GM18499 (cell line): Measurements from ENCODE around the gene CNOT6L.

ENCODE experiments used
- ATAC-seq: cut with Tn5 transposase; IDR thresholded peaks from one replicate; pipeline ENCODE4 v1.9.1; 2021; ENCODE audit warnings: moderate number of reproducible peaks; ENCODE audit not compliant: insufficient read depth, unreplicated experiment

Gene CNOT6L

GRCh38 chr4:77818602-77819403, at the start of gene CNOT6L:
TSS of gene CNOT6L (minus strand) at chr4:77819368. CDS start at chr4:77819308, 60 bp downstream.
- no peak for ATAC-seq

- no peak for ATAC-seq
Measured at GRCh38 chr4:77865259-77865658, 46.1 kb upstream of the CNOT6L start.

- ATAC-seq = peak; percentile 1
Measured at GRCh38 chr4:77863341-77863740, 44.2 kb upstream of the CNOT6L start.

GRCh38 chr4:77862478-77863216, 43.5 kb upstream of the CNOT6L start, which contains the start of gene MRPL1:
TSS of gene MRPL1 (plus strand) at chr4:77862830. CDS start at chr4:77862849, 19 bp downstream.
- peak; percentile 78 for ATAC-seq

- ATAC-seq = no peak
Measured at GRCh38 chr4:77861495-77861894, 42.3 kb upstream of the CNOT6L start.

- ATAC-seq = no peak
Measured at GRCh38 chr4:77859256-77859655, 40.1 kb upstream of the CNOT6L start.

GRCh38 chr4:77856152-77856551, 37.0 kb upstream of the CNOT6L start:
- no peak for ATAC-seq

GRCh38 chr4:77854431-77855111, 35.4 kb upstream of the CNOT6L start:
- ATAC-seq = no peak

- peak; percentile 68 for ATAC-seq
Measured at GRCh38 chr4:77852892-77853495, 33.8 kb upstream of the CNOT6L start.

- ATAC-seq = no peak
Measured at GRCh38 chr4:77849278-77849965, 30.3 kb upstream of the CNOT6L start.

- no peak for ATAC-seq
Measured at GRCh38 chr4:77848508-77848907, 29.3 kb upstream of the CNOT6L start.

GRCh38 chr4:77845929-77846328, 26.8 kb upstream of the CNOT6L start:
- no peak for ATAC-seq

GRCh38 chr4:77845400-77845799, 26.2 kb upstream of the CNOT6L start:
- no peak for ATAC-seq

GRCh38 chr4:77844363-77844762, 25.2 kb upstream of the CNOT6L start:
- no peak for ATAC-seq

GRCh38 chr4:77843628-77844027, 24.5 kb upstream of the CNOT6L start:
- no peak for ATAC-seq

- no peak for ATAC-seq
Measured at GRCh38 chr4:77834403-77834802, 15.2 kb upstream of the CNOT6L start.

GRCh38 chr4:77833126-77833724, 14.1 kb upstream of the CNOT6L start:
- no peak for ATAC-seq

GRCh38 chr4:77827343-77827742, 8.2 kb upstream of the CNOT6L start:
- ATAC-seq = peak; percentile 82

GRCh38 chr4:77826275-77826674, 7.1 kb upstream of the CNOT6L start:
- ATAC-seq = no peak

- ATAC-seq = no peak
Measured at GRCh38 chr4:77821775-77822174, 2.6 kb upstream of the CNOT6L start.
